Endothelial cell of umbilical vein (primary cell): ENCODE measurements around the gene PDE7B. TPM values are rescaled to one million over a fixed set of nuclear protein-coding genes. Genes with fewer than 3 reads are reported as not detected.

Source experiments
- BruUV-seq: library from RNA; stranded (reverse); fragments of 400-500 nt; replicated peaks from 2 replicates; lab custom pipeline; 2021; lab: Mats Ljungman, UMichigan
- CTCF ChIA-PET: fragments of 300-600, 350-600 bp; sonication (Branson Sonifier 250); formaldehyde crosslinking; loops from one replicate; lab custom pipeline; 2021; ENCODE audit warnings: antibody characterized with exemption, inconsistent platforms; lab: Charles Lee
- POLR2A ChIA-PET: fragments of 300-600, 350-600 bp; sonication (Branson Sonifier 250); formaldehyde crosslinking; loops from one replicate; lab custom pipeline; 2021; ENCODE audit warnings: antibody characterized with exemption, inconsistent platforms; lab: Charles Lee
- DNase-seq: peaks from one replicate; pipeline ENCODE4 v3.0.0-alpha.2; 2011; ENCODE audit warnings: low read depth, low spot score
- FAIRE-seq: peaks from 2 replicates; lab custom pipeline; 2011; peaks lifted over from hg19 to GRCh38; lab: Jason Lieb, UNC
- H2AFZ ChIP-seq: 2 replicates; pipeline ENCODE4 v1.6.0; 2012; ENCODE audit warnings: low read depth, low read length, control low read depth, inconsistent platforms
- H3K27ac ChIP-seq: 2 replicates; pipeline ENCODE4 v1.5.1; 2011; ENCODE audit warnings: low read depth, mild to moderate bottlenecking, control low read depth, low read length, moderate library complexity; ENCODE audit not compliant: insufficient read depth
- H3K27me3 ChIP-seq, 2 experiments: 2 replicates each; pipeline versions ENCODE4 v1.6.0 to v1.6.1; 2011; ENCODE audit warnings: low read length in 2 of 2, mixed read lengths in 1 of 2; ENCODE audit not compliant: control insufficient read depth in 2 of 2, insufficient read depth in 2 of 2
- H3K36me3 ChIP-seq, 2 experiments: 2 replicates in 1 of 2; 3 replicates in 1 of 2; pipeline ENCODE4 v1.5.1; 2011; ENCODE audit warnings: low read length in 2 of 2, mild to moderate bottlenecking in 1 of 2, moderate library complexity in 1 of 2; ENCODE audit not compliant: control insufficient read depth in 2 of 2, insufficient read depth in 2 of 2; ENCODE audit errors: extremely low read depth in 1 of 2
- H3K4me1 ChIP-seq: 3 replicates; pipeline ENCODE4 v1.5.1; 2011; ENCODE audit warnings: mild to moderate bottlenecking, low read length; ENCODE audit not compliant: control insufficient read depth, insufficient read depth; ENCODE audit errors: extremely low read depth
- H3K4me2 ChIP-seq: 2 replicates; pipeline ENCODE4 v1.6.1; 2011; ENCODE audit warnings: low read length, control low read depth, mixed read lengths; ENCODE audit not compliant: insufficient read depth
- H3K4me3 ChIP-seq, 3 experiments: fragments of 200-600 bp in 1 of 3; sonication (generic), shearing (Covaris generic) in 1 of 3; replicated peaks in 1 of 3; 2 replicates each; pipeline ENCODE4 v1.5.1; 2011 to 2016; ENCODE audit warnings: control low read depth in 3 of 3, low read length in 3 of 3, mild to moderate bottlenecking in 2 of 3, inconsistent platforms in 1 of 3, low read depth in 1 of 3, moderate library complexity in 1 of 3; ENCODE audit not compliant: insufficient read depth in 1 of 3
- H3K79me2 ChIP-seq: 2 replicates; pipeline ENCODE4 v1.6.0; 2012; ENCODE audit warnings: low read length, inconsistent platforms; ENCODE audit not compliant: control insufficient read depth, insufficient read depth
- H3K9ac ChIP-seq: replicated peaks from 2 replicates; pipeline ENCODE3; 2011; ENCODE audit warnings: low read length, control low read depth; ENCODE audit not compliant: insufficient read depth; ENCODE audit errors: extremely low read depth
- H3K9me1 ChIP-seq: replicated peaks from 3 replicates; pipeline ENCODE4 v1.6.0; 2011; ENCODE audit warnings: mild to moderate bottlenecking, low read length; ENCODE audit not compliant: control insufficient read depth, insufficient read depth; ENCODE audit errors: extremely low read depth
- H3K9me3 ChIP-seq: replicated peaks from 2 replicates; pipeline ENCODE4 v1.5.1; 2012; ENCODE audit warnings: low read length, inconsistent platforms; ENCODE audit not compliant: control insufficient read depth, insufficient read depth
- H4K20me1 ChIP-seq: replicated peaks from 2 replicates; pipeline ENCODE3; 2011; ENCODE audit warnings: mild to moderate bottlenecking, low read length; ENCODE audit not compliant: control insufficient read depth, insufficient read depth; ENCODE audit errors: extremely low read depth
- EZH2 ChIP-seq: IDR thresholded peaks from 2 replicates; pipeline ENCODE4 v1.6.1; 2012; ENCODE audit warnings: borderline replicate concordance, low read depth, mild to moderate bottlenecking, moderate library complexity, low read length, inconsistent platforms; ENCODE audit not compliant: severe bottlenecking
- FOS ChIP-seq: IDR thresholded peaks from 2 replicates; pipeline ENCODE4 v1.6.1; 2011; ENCODE audit warnings: mild to moderate bottlenecking, low read length, moderate library complexity, borderline replicate concordance; ENCODE audit not compliant: insufficient read depth
- GATA2 ChIP-seq: IDR thresholded peaks from 2 replicates; pipeline ENCODE4 v1.7.0; 2011; ENCODE audit warnings: low read depth, mild to moderate bottlenecking, moderate library complexity, mixed read lengths, low read length; ENCODE audit not compliant: insufficient read length, insufficient read depth
- JUN ChIP-seq: IDR thresholded peaks from 2 replicates; pipeline ENCODE4 v1.6.1; 2011; ENCODE audit warnings: borderline replicate concordance, low read depth; ENCODE audit not compliant: insufficient read length, insufficient read depth
- MYC ChIP-seq: IDR thresholded peaks from one replicate; pipeline ENCODE4 v1.6.1; 2011; ENCODE audit warnings: mild to moderate bottlenecking, low read depth, low read length
- POLR2A ChIP-seq: IDR thresholded peaks from 2 replicates; pipeline ENCODE4 v1.6.1; 2012; ENCODE audit warnings: low read depth, mild to moderate bottlenecking, control low read depth, low read length
- POLR2AphosphoS5 ChIP-seq: IDR thresholded peaks from 2 replicates; pipeline ENCODE4 v1.6.1; 2012; ENCODE audit warnings: low read depth, mild to moderate bottlenecking, control low read depth, low read length, moderate library complexity; ENCODE audit not compliant: insufficient read depth
- dilution Hi-C: fragments of 300-500 bp; cut with MboI; formaldehyde crosslinking; loops from one replicate; pipeline ENCODE4 v1.15.0; 2019; ENCODE audit warnings: low sequenced_read_pairs; ENCODE audit not compliant: extremely low pct_ligation_motif_present
- intact Hi-C: fragments of 100-400 bp; cut with micrococcal nuclease; formaldehyde crosslinking; loops from one replicate; pipeline ENCODE4 v1.10.0; 2022
- polyA plus RNA-seq, 4 experiments: library from polyadenylated mRNA; depleted of rRNA in 3 of 4; stranded (reverse) in 3 of 4; unstranded in 1 of 4; fragments of >200 nt; gene quantifications; 2 replicates each; pipeline versions ENCODE4 v1.2.1 to v1.2.3, GENCODE V29; 2011 to 2012; ENCODE audit warnings: missing spikeins in 1 of 4
- total RNA-seq: library from RNA; stranded (reverse); gene quantifications from 2 replicates; pipeline ENCODE4 v1.2.3, GENCODE V29; 2021
- TF ChIP-seq, protein P1 (sequence below), 2 donors: IDR thresholded peaks; 1 replicate in 1 of 2; 2 replicates in 1 of 2; pipeline ENCODE4 v1.5.1; 2011; ENCODE audit warnings: low read length in 2 of 2, mild to moderate bottlenecking in 2 of 2, moderate library complexity in 2 of 2, control low read depth in 1 of 2, inconsistent platforms in 1 of 2, low read depth in 1 of 2; ENCODE audit not compliant: insufficient read depth in 1 of 2; ENCODE audit errors: extremely low read depth in 1 of 2
- TF ChIP-seq, protein P2 (sequence below): IDR thresholded peaks from 2 replicates; pipeline ENCODE4 v1.6.1; 2011; ENCODE audit not compliant: insufficient read depth, insufficient read length

The PDE7B gene
- total and polyA plus RNA-seq, 2 donors (not counting 3 experiments of a cell fraction or from before 2014, with no cell fraction given), result 20.6 to 25.1 TPM

DNA sequence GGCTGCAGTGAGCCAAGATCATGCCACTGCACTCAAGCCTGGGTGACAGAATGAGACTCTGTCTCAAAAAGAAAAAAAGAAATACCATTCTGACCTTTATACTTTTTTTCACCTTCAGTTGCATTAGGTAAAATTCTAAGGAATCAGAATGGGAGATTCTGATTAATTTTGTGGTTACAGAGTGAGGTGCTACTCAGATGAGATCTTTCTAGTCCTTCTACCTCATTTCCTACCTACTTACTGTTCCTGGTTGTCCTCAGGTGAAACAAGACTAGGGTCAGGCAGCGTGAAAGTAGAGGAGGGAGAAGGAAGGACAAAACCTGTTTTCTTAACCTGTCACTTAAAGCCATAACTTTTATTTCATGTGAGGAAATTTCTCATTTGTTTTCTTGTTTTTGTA, 334.9 kb downstream of the PDE7B start:
- dilution Hi-C loops, result no loop called here
- Histone ChIP-seq H3K36me3 (peaks cover 15 to 28% of the 10 kb centered on the region in 2 experiments), H3K4me2 (no peak overlapping the region), H3K27me3 (no peaks in the 10 kb centered on the region), H4K20me1 (no peaks in the 10 kb centered on the region), H3K9me1 (no peaks in the 10 kb centered on the region), H3K79me2 (no peaks in the 10 kb centered on the region), H2AFZ (no peak overlapping the region), H3K4me1 (no peaks in the 10 kb centered on the region), H3K4me3 (no peak overlapping the region), H3K9ac (no peak overlapping the region), H3K9me3 (no peaks in the 10 kb centered on the region), H3K27ac (no peak overlapping the region)
- intact Hi-C loops, result no loop called here
- ChIA-PET CTCF (interaction anchor here (0.6 kb wide), 1 partner anchor 38 kb away, joined by 4 read pairs; no protein-coding TSS in a partner anchor), POLR2A (no interaction called here)
- FAIRE-seq (no peak), DNase-seq (no peak)
- TF ChIP-seq, protein P1, sequence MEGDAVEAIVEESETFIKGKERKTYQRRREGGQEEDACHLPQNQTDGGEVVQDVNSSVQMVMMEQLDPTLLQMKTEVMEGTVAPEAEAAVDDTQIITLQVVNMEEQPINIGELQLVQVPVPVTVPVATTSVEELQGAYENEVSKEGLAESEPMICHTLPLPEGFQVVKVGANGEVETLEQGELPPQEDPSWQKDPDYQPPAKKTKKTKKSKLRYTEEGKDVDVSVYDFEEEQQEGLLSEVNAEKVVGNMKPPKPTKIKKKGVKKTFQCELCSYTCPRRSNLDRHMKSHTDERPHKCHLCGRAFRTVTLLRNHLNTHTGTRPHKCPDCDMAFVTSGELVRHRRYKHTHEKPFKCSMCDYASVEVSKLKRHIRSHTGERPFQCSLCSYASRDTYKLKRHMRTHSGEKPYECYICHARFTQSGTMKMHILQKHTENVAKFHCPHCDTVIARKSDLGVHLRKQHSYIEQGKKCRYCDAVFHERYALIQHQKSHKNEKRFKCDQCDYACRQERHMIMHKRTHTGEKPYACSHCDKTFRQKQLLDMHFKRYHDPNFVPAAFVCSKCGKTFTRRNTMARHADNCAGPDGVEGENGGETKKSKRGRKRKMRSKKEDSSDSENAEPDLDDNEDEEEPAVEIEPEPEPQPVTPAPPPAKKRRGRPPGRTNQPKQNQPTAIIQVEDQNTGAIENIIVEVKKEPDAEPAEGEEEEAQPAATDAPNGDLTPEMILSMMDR (IDR thresholded peaks at IDR 0.05; ENCODE audit: extremely low read depth in 1 of 2, insufficient read depth in 1 of 2, low read depth in 1 of 2, low read length in 2 of 2), result no peak
- TF ChIP-seq JUN (no peak), GATA2 (no peak), FOS (no peak), MYC (no peak), EZH2 (no peak), POLR2AphosphoS5 (no peak), POLR2A (no peak)
- TF ChIP-seq, protein P2, sequence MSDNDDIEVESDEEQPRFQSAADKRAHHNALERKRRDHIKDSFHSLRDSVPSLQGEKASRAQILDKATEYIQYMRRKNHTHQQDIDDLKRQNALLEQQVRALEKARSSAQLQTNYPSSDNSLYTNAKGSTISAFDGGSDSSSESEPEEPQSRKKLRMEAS, result no peak
- no TSS peak for BruUV-seq
